ENCODE data around the gene HSPD1. TPM values are rescaled to one million over a fixed set of nuclear protein-coding genes. Genes with fewer than 3 reads are reported as not detected.

HSPD1 gene
- total RNA-seq, 1 donor from 2014 or later, result 329 TPM

DNA sequence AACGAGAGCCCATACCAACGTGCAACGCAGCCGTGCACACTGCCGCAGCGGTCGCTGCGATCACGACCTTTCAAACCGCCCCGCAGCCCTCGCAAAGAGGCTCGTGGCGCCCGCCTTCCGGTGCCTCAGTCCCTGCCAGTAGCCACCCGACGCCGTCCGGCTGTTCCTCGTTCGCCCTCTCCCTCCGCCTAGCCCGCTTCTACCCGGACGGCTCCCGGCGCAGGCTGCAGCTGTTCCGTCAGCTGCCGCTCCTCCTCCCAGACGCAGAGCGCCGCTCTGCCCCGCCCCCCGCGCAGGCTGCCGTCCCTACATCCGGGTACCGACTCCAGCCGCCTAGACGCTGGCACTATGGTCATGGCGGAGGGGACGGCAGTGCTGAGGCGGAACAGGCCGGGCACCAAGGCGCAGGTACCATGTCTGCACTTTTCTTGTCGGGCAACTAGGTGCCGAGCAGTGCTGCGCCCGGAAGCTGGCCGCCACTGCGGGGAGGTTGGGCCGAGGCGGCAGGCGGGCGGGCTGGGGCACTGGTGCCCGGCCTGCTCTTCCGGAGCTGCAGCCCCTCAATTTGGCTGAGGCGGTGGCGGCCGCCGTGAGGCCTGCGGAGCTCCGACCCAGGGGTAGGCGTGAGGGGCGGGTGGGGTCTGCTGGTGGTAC, 16.2 kb upstream of the HSPD1 start, which contains the start of gene MOB4:
Gene MOB4 (plus strand): TSS at position 328 of the 654 bp plus-strand sequence. CDS start 21 bp downstream, at position 349.
- peak within 1 kb of the TSS; percentile 85 for H3K27ac Mint-ChIP-seq (ENCODE audit: unreplicated experiment)
- H3K4me3 Mint-ChIP-seq (ENCODE audit: unreplicated experiment), result peak within 1 kb of the TSS; percentile 98
- peaks cover 52% of the 10 kb centered on the region for H3K79me2 ChIP-seq (ENCODE audit: insufficient read depth, low read length)
- peak within 1 kb of the TSS; percentile 95 for H2AFZ ChIP-seq (ENCODE audit: low read depth, low read length)
- H3K27me3 Mint-ChIP-seq (ENCODE audit: low read depth, unreplicated experiment), result no peaks in the 10 kb centered on the region
- no peaks in the 10 kb centered on the region for H3K36me3 ChIP-seq (ENCODE audit: insufficient read depth, low read length)
- no peaks in the 10 kb centered on the region for H3K9me3 Mint-ChIP-seq (ENCODE audit: unreplicated experiment)
- no peaks in the 10 kb centered on the region for H3K9me3 ChIP-seq (ENCODE audit: insufficient read depth, low read depth, low read length)
- H3K4me3 ChIP-seq (ENCODE audit: insufficient read depth, low read depth, low read length), result peak within 1 kb of the TSS; percentile 79
- FAIRE-seq (no peak), DNase-seq (ENCODE audit: low read depth) (peak; percentile 82)
- peak within 1 kb of the TSS; percentile 95 for H3K9ac ChIP-seq (ENCODE audit: low read length)
- no peaks in the 10 kb centered on the region for H3K36me3 Mint-ChIP-seq (ENCODE audit: low read depth, unreplicated experiment)
- H3K4me1 Mint-ChIP-seq (ENCODE audit: low read depth, unreplicated experiment), result peaks cover 9% of the 10 kb centered on the region
- peaks cover 8% of the 10 kb centered on the region for H3K4me1 ChIP-seq (ENCODE audit: insufficient read depth, low read length)
- H3K27ac ChIP-seq (ENCODE audit: low read depth, low read length), result peak within 1 kb of the TSS; percentile 86
- H3K4me2 ChIP-seq (ENCODE audit: low read length), result peak within 1 kb of the TSS; percentile 91
- TF ChIP-seq, protein P1, sequence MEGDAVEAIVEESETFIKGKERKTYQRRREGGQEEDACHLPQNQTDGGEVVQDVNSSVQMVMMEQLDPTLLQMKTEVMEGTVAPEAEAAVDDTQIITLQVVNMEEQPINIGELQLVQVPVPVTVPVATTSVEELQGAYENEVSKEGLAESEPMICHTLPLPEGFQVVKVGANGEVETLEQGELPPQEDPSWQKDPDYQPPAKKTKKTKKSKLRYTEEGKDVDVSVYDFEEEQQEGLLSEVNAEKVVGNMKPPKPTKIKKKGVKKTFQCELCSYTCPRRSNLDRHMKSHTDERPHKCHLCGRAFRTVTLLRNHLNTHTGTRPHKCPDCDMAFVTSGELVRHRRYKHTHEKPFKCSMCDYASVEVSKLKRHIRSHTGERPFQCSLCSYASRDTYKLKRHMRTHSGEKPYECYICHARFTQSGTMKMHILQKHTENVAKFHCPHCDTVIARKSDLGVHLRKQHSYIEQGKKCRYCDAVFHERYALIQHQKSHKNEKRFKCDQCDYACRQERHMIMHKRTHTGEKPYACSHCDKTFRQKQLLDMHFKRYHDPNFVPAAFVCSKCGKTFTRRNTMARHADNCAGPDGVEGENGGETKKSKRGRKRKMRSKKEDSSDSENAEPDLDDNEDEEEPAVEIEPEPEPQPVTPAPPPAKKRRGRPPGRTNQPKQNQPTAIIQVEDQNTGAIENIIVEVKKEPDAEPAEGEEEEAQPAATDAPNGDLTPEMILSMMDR (IDR thresholded peaks at IDR 0.05; ENCODE audit: insufficient read depth, low read depth, low read length), result no peak
- TF ChIP-seq EZH2 (IDR thresholded peaks at IDR 0.05; ENCODE audit: insufficient read depth, low read length), result no peak
- H3K27me3 ChIP-seq (ENCODE audit: insufficient read depth, low read length), result no peaks in the 10 kb centered on the region
- peaks cover 22% of the 10 kb centered on the region for H4K20me1 ChIP-seq (ENCODE audit: insufficient read depth, low read length)

DNA sequence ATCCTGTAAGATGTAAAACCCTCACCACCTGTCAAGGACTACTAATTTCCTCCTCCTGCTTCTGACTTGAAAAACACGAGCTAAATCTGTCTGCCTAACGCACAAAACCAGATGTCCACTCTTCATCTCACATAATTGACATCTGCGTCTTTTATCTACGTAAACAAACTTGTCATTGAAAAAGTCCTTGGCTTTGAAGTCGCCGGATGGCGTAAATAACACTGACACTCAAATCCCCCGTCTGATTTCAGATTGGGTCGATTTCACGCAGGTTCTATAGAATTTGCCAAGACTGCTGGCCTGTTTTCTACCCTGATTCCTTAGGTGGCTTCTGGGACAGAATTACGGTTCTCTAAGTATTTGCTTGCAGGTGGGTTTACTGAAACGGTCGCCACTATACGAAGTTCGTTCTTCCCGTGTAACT, 15.7 kb upstream of the HSPD1 start:
- Histone ChIP-seq H3K4me3 (ENCODE audit: insufficient read depth, low read depth, low read length) (peak overlapping the region; percentile 79), H3K79me2 (ENCODE audit: insufficient read depth, low read length) (peaks cover 46% of the 10 kb centered on the region), H3K27ac (ENCODE audit: low read depth, low read length) (peak overlapping the region; percentile 86), H3K9me3 (ENCODE audit: insufficient read depth, low read depth, low read length) (no peaks in the 10 kb centered on the region), H3K9ac (ENCODE audit: low read length) (peak overlapping the region; percentile 95), H2AFZ (ENCODE audit: low read depth, low read length) (peak overlapping the region; percentile 95), H3K4me1 (ENCODE audit: insufficient read depth, low read length) (peaks cover 8% of the 10 kb centered on the region), H3K4me2 (ENCODE audit: low read length) (peak overlapping the region; percentile 91), H3K36me3 (ENCODE audit: insufficient read depth, low read length) (no peaks in the 10 kb centered on the region), H4K20me1 (ENCODE audit: insufficient read depth, low read length) (peaks cover 19% of the 10 kb centered on the region), H3K27me3 (ENCODE audit: insufficient read depth, low read length) (no peaks in the 10 kb centered on the region)
- FAIRE-seq (no peak), DNase-seq (ENCODE audit: low read depth) (no peak)
- Mint-ChIP-seq H3K9me3 (ENCODE audit: unreplicated experiment) (no peaks in the 10 kb centered on the region), H3K27ac (ENCODE audit: unreplicated experiment) (peak overlapping the region; percentile 85), H3K4me3 (ENCODE audit: unreplicated experiment) (peak overlapping the region; percentile 98), H3K36me3 (ENCODE audit: low read depth, unreplicated experiment) (no peaks in the 10 kb centered on the region), H3K4me1 (ENCODE audit: low read depth, unreplicated experiment) (peaks cover 9% of the 10 kb centered on the region), H3K27me3 (ENCODE audit: low read depth, unreplicated experiment) (no peaks in the 10 kb centered on the region)
- TF ChIP-seq, protein P1 (IDR thresholded peaks at IDR 0.05; ENCODE audit: insufficient read depth, low read depth, low read length), result no peak
- TF ChIP-seq EZH2 (IDR thresholded peaks at IDR 0.05; ENCODE audit: insufficient read depth, low read length), result no peak

DNA sequence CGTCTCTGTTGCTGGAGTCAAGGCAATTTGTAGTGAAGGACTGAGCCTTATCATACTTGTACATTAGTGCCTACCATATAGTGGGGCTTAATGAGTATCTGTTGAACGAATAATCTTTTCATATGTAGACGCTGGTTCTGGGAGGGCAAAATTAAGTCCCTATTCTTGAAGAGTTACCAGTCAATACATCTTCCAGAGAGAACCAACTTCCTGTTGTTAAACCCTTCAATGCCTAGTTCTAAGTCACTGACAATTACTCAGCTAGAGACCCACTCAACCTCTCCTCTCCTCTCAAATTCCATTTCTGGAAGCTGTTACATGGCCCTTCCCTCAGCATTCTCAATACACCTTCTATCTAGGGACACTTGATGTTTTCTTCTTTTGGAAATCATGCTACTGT, 15.1 kb upstream of the HSPD1 start:
- H3K4me1 ChIP-seq (ENCODE audit: insufficient read depth, low read length), result peaks cover 8% of the 10 kb centered on the region
- Mint-ChIP-seq H3K9me3 (ENCODE audit: unreplicated experiment) (no peaks in the 10 kb centered on the region), H3K27ac (ENCODE audit: unreplicated experiment) (peak overlapping the region; percentile 12), H3K4me3 (ENCODE audit: unreplicated experiment) (peak overlapping the region; percentile 98), H3K36me3 (ENCODE audit: low read depth, unreplicated experiment) (no peaks in the 10 kb centered on the region), H3K27me3 (ENCODE audit: low read depth, unreplicated experiment) (no peaks in the 10 kb centered on the region), H3K4me1 (ENCODE audit: low read depth, unreplicated experiment) (peaks cover 9% of the 10 kb centered on the region)
- no peak overlapping the region for H3K27ac ChIP-seq (ENCODE audit: low read depth, low read length)
- TF ChIP-seq, protein P1 (IDR thresholded peaks at IDR 0.05; ENCODE audit: insufficient read depth, low read depth, low read length), result no peak
- TF ChIP-seq EZH2 (IDR thresholded peaks at IDR 0.05; ENCODE audit: insufficient read depth, low read length), result no peak
- no peaks in the 10 kb centered on the region for H3K36me3 ChIP-seq (ENCODE audit: insufficient read depth, low read length)
- no peaks in the 10 kb centered on the region for H3K27me3 ChIP-seq (ENCODE audit: insufficient read depth, low read length)
- H3K9ac ChIP-seq (ENCODE audit: low read length), result peak overlapping the region; percentile 95
- H4K20me1 ChIP-seq (ENCODE audit: insufficient read depth, low read length), result peaks cover 13% of the 10 kb centered on the region
- DNase-seq (ENCODE audit: low read depth) (peak; percentile 3), FAIRE-seq (no peak)
- peak overlapping the region; percentile 91 for H3K4me2 ChIP-seq (ENCODE audit: low read length)
- peak overlapping the region; percentile 79 for H3K4me3 ChIP-seq (ENCODE audit: insufficient read depth, low read depth, low read length)
- H3K79me2 ChIP-seq (ENCODE audit: insufficient read depth, low read length), result peaks cover 41% of the 10 kb centered on the region
- H3K9me3 ChIP-seq (ENCODE audit: insufficient read depth, low read depth, low read length), result no peaks in the 10 kb centered on the region
- H2AFZ ChIP-seq (ENCODE audit: low read depth, low read length), result peak overlapping the region; percentile 95

Data from astrocyte (in vitro differentiated cells and primary cell).